Tibial artery (tissue), 4 donors: Measurements from ENCODE around the gene STK10.

ENCODE experiments used
- DNase-seq, 2 donors: peaks; one replicate each; pipeline ENCODE4 v3.0.0-alpha.2; 2019
- H3K27ac ChIP-seq, 2 donors: fragments of 200-600 bp; sonication (generic) in 1 of 2; 1 replicate in 1 of 2; 2 replicates in 1 of 2; pipeline ENCODE4 v1.5.1; 2018 to 2019; ENCODE audit warnings: mild to moderate bottlenecking in 1 of 2
- H3K27me3 ChIP-seq, 2 donors: fragments of 200-600 bp; sonication (generic) in 1 of 2; one replicate each; pipeline versions ENCODE4 v1.5.1 to v1.6.0; 2016 to 2019
- H3K36me3 ChIP-seq, 3 donors: fragments of 200-600 bp; sonication (generic) in 2 of 3; one replicate each; pipeline ENCODE4 v1.5.1; 2016 to 2019; ENCODE audit warnings: mild to moderate bottlenecking in 2 of 3
- H3K4me1 ChIP-seq, 4 donors: fragments of 200-600 bp; sonication (generic) in 2 of 4; 1 replicate in 3 of 4; 2 replicates in 1 of 4; pipeline ENCODE4 v1.5.1; 2016 to 2019
- H3K4me3 ChIP-seq, 2 donors: fragments of 200-600 bp; sonication (generic) in 1 of 2; 1 replicate in 1 of 2; 2 replicates in 1 of 2; pipeline ENCODE4 v1.5.1; 2018 to 2019; ENCODE audit warnings: mild to moderate bottlenecking in 2 of 2
- H3K9me3 ChIP-seq, 3 donors: fragments of 200-600 bp; sonication (generic) in 1 of 3; one replicate each; pipeline ENCODE4 v1.5.1; 2016 to 2019
- CTCF ChIP-seq, 2 experiments: fragments of 200-600 bp in 1 of 2; fragments of 450-650 bp in 1 of 2; IDR thresholded peaks; one replicate each; pipeline ENCODE4 v1.5.1; 2017 to 2019; ENCODE audit warnings: antibody characterized with exemption in 2 of 2, mild to moderate bottlenecking in 1 of 2, moderate library complexity in 1 of 2
- intact Hi-C: fragments of 100-400 bp; cut with DNase I; formaldehyde crosslinking; loops from one replicate; pipeline ENCODE4 v1.15.0; 2023; ENCODE audit warnings: low total_unique reads

Gene STK10

DNA sequence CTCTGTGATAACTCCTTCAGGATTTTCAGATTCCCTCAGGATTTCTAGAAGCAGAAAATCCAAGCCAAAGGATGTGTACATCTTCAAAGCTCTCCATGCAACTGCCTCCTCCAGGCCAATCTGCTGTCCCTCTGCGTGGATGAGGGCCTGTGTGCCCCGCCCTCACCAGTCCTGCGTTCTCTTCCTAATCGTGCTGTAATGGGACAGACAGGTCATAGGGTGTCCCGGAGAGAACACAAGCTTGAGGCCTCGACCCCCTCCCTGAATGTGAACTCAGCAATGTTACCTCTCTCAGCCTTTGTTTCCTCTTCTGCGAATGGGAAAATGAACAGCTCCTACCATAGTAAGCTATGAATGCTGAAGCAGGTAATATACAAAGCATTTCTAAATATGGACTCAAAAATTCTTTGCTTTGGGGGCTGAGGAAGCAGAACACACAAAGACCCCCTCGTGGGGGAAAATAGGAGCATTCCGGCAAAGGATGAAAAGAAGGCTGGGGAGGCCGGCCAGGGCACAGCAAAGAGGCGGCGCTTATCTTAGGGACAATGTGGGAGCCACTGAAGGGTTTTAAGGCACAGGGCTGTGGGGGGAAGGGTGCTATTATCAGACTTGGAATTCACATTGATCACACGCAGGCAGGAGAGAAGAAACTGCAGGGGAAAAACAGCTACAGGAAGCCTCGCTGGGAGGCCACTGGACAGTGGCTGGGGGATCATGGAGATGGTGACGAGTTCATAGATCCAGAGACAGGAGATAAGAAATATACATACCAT is 124.4 kb downstream of the STK10 start:
- H3K27ac ChIP-seq, result no peak overlapping the region
- H3K4me1 ChIP-seq, result no peaks in the 10 kb centered on the region
- intact Hi-C loops, result no loop called here
- DNase-seq, result no peak
- no peak for TF ChIP-seq CTCF (IDR thresholded peaks at IDR 0.05)
- H3K36me3 ChIP-seq, result peaks cover 5 to 40% (median 32%) of the 10 kb centered on the region in 3 donors
- H3K9me3 ChIP-seq, result no peaks in the 10 kb centered on the region
- no peak overlapping the region for H3K4me3 ChIP-seq
- H3K27me3 ChIP-seq, result no peaks in the 10 kb centered on the region

GRCh38 chr5:172059661-172060100 is 128.3 kb downstream of the STK10 start:
- intact Hi-C loops, result no loop called here
- no peak for DNase-seq
- no peaks in the 10 kb centered on the region for H3K9me3 ChIP-seq
- H3K36me3 ChIP-seq, result peaks cover 5 to 53% (median 44%) of the 10 kb centered on the region in 3 donors
- TF ChIP-seq CTCF (IDR thresholded peaks at IDR 0.05), result peak; percentile 41 to 51
- H3K27ac ChIP-seq, result no peak overlapping the region
- no peak overlapping the region for H3K4me3 ChIP-seq
- H3K27me3 ChIP-seq, result no peaks in the 10 kb centered on the region
- no peaks in the 10 kb centered on the region for H3K4me1 ChIP-seq

- Histone ChIP-seq H3K36me3 (peaks cover 5 to 43% (median 36%) of the 10 kb centered on the region in 3 donors), H3K27me3 (no peaks in the 10 kb centered on the region), H3K9me3 (no peaks in the 10 kb centered on the region), H3K27ac (no peak overlapping the region), H3K4me1 (no peaks in the 10 kb centered on the region), H3K4me3 (no peak overlapping the region)
- no peak for DNase-seq
- intact Hi-C loops, result no loop called here
- no peak for TF ChIP-seq CTCF (IDR thresholded peaks at IDR 0.05)
These were observed 129.9 kb downstream of the STK10 start for GRCh38 chr5:172058088-172058487.

DNA sequence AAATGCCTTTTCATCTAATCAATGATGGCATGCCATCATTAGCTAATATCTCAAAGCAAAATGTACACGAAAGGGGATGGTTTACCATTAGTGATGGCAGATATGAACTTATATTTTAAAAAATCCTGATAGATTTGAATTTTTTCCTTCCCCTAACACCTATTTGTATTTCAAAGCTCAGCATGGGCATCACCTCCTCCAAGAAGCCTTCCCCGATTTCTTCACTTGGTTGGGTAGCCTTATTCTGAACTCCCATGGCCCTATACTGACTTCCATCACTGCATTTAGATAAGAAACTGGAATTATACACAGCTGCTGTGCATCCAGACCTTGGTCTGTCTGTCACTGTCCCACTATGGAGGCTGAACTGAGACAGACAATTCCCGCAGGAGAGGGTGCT is 132.0 kb downstream of the STK10 start:
- Histone ChIP-seq H3K27ac (no peak overlapping the region), H3K4me3 (no peak overlapping the region), H3K36me3 (peaks cover 5 to 38% (median 29%) of the 10 kb centered on the region in 3 donors), H3K9me3 (no peaks in the 10 kb centered on the region), H3K4me1 (peaks cover 0 to 18% (median 10%) of the 10 kb centered on the region in 4 donors), H3K27me3 (no peaks in the 10 kb centered on the region)
- intact Hi-C loops, result no loop called here
- no peak for TF ChIP-seq CTCF (IDR thresholded peaks at IDR 0.05)
- no peak for DNase-seq

DNA sequence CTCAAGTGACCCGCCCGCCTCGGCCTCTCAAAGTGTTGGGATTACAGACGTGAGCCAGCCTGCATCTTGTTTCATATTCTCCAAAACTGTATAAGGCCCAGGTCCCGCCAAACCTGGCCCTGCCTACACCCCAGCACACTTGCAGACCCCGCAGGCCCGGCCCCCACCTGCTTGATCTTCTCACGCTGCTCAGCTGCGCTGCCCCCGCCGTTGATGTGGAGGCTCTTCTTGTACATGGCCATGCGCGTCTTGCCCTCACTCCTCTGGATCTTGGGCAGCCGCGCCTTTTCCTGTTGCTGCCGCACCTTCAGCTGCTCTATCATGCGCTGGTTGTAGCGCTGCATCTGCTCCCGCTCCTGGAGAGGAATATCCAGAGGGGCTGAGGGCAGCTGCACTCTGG is 132.6 kb downstream of the STK10 start:
- Histone ChIP-seq H3K9me3 (no peaks in the 10 kb centered on the region), H3K4me3 (no peak overlapping the region), H3K27me3 (no peaks in the 10 kb centered on the region), H3K27ac (no peak overlapping the region), H3K36me3 (peaks cover 0 to 37% (median 24%) of the 10 kb centered on the region in 3 donors), H3K4me1 (peaks cover 0 to 18% (median 10%) of the 10 kb centered on the region in 4 donors)
- intact Hi-C loops, result no loop called here
- TF ChIP-seq CTCF (IDR thresholded peaks at IDR 0.05), result no peak
- no peak for DNase-seq
